DND-41 (cell line): ENCODE results near the gene SH3RF3.

Experiments
- EZH2 ChIP-seq: IDR thresholded peaks from 3 replicates; pipeline ENCODE4 v1.6.1; 2012; ENCODE audit warnings: borderline replicate concordance, low read depth, mild to moderate bottlenecking, moderate library complexity, low read length, inconsistent platforms; ENCODE audit not compliant: severe bottlenecking
- TF ChIP-seq, protein P1 (sequence below): IDR thresholded peaks from 2 replicates; pipeline ENCODE4 v1.5.1; 2012; ENCODE audit warnings: borderline replicate concordance, low read length, moderate library complexity, mild to moderate bottlenecking; ENCODE audit not compliant: poor library complexity, severe bottlenecking; ENCODE audit errors: extremely low read depth

DNA sequence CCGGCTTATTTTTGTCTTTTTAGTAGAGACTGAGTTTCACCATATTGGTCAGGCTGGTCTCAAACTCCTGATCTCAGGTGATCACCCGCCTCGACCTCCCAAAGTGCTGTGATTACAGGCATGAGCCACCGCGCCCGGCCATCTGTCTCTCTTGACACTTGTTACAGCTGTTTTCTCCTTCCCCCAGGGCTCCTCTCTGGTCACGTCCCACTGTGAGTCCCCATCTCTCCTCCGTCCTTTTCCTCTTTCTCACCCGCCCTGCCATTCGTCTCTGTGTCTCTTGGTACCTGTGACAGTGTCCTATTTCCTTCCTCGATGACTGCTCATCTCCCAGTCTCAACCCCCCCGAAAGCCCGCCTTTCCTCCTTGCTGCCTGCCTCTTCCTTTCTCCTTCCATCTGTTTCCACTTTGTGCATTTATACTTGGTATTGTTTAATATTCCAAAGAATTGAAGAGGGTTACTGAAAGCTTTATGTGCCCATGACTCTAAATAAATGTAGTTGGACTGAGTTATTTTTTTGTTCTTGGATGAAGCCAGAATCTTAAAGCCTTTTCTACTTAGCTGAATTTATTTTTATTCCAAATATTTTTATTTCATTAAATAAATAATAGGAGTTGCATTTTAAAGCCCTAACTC, 241.5 kb downstream of the SH3RF3 start:
- TF ChIP-seq, protein P1, sequence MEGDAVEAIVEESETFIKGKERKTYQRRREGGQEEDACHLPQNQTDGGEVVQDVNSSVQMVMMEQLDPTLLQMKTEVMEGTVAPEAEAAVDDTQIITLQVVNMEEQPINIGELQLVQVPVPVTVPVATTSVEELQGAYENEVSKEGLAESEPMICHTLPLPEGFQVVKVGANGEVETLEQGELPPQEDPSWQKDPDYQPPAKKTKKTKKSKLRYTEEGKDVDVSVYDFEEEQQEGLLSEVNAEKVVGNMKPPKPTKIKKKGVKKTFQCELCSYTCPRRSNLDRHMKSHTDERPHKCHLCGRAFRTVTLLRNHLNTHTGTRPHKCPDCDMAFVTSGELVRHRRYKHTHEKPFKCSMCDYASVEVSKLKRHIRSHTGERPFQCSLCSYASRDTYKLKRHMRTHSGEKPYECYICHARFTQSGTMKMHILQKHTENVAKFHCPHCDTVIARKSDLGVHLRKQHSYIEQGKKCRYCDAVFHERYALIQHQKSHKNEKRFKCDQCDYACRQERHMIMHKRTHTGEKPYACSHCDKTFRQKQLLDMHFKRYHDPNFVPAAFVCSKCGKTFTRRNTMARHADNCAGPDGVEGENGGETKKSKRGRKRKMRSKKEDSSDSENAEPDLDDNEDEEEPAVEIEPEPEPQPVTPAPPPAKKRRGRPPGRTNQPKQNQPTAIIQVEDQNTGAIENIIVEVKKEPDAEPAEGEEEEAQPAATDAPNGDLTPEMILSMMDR: no peak
- TF ChIP-seq EZH2: no peak
